ENCODE results near the gene SUCLA2.
A peak's percentile ranks its signal among the peaks of the same experiment; 100 is the strongest.
"Not testable (repeated sequence)": the region's sequence is repeated elsewhere in the genome, so short reads cannot be mapped to it uniquely, and the experiment has no call there.

The SUCLA2 gene

DNA sequence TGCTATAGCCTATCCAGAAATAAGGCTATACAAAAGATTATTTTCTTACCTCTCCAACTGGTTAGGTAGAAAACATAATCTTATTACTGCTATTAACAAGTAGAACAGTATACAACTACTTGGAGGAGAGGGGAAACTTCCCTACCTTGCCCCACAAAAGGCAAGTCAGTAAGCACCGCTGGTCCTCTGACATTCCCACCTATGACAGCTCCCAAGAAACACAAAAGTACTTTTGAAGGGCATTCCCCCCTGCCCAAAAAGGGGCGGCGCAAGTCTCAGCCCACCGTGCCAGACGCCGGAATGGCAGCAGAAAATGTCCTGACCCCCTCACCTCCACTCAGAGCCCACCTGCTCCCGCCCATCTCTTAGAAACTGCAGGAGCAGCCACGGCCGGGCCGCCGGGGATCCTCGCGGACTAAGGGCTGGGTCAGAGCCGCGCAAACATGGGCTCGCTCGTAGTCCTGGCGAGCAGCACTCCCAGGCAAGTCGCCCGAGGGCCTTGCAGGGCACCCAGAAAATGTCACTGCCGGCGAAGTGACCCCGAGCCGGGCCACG lies 437 bp downstream of the SUCLA2 start:
- intact Hi-C loops (cut with DNase I), result no loop called here
- DNase-seq, result peak in 10 of 42 donors; percentile 4 to 39 (median 12)

DNA sequence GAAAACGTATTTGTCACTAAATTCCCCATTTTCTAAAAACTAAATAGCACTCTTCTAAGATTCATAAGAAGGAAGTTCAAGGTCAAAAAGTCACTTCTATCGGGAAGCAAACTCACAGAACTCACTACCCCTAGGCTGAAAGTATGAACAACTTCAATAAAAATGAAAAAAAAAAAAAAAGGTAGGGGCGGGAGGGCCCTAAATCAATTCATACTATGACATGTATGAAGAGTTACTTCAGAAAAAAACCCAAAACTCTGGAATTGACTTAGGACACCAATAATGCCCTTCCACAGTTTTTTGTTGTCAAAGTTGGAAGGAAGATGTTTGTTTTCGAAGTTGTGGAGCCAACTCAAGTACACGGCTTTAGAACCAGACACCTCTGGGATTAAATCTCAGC lies 1.1 kb downstream of the SUCLA2 start:
- intact Hi-C loops (cut with DNase I), result no loop called here

GRCh38 chr13:47997384-47997783 lies 3.7 kb downstream of the SUCLA2 start:
- no peak for DNase-seq
- intact Hi-C loops (cut with DNase I), result no loop called here

More for the DNA sequence above, 1.1 kb downstream of the SUCLA2 start:
- DNase-seq, result no peak

DNA sequence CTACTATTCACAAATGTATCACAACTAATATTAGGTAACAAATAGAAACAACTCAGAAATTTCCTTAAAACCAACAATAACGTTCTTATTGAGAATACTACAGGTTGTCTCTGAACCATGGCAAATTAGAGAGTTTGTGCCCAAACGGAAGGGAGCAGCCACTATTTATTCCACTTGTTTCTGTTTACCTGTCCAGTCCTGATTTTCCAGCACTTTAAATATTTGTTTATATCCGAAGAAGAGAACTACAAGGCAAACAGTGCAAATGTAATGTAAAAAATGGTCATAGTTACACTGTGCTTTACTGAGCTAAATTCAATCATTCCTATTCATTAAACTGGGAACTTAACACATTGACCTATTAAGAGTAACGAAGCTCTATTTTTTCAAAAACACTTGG lies 9.2 kb downstream of the SUCLA2 start:
- intact Hi-C loops (cut with DNase I), result no loop called here
- DNase-seq, result no peak

DNA sequence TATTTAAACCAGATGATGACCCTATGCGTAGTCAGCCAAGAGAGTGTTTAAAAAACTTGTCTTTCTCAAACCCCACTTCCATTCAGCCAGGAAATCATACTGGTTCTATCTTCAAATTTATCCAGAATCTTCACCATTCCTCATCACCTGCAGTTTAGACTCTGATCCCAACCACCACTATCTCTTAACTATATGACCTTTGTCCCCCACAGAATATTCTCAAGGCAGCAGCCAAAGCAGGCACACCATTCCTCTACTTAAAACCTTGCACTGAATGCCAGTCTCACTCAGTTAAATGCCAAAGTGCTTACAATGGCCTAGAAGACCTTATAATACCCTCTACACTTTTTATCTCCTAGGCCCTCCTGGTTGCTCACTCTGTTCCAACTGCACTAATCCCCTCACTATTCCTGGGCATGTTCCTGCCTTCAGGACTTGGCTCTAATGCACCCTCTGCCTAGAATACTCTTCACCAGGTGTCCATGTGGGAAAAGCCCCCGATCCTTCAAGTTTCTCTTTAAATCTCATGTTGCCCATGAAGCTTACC lies 10.1 kb downstream of the SUCLA2 start:
- intact Hi-C loops (cut with DNase I), result no loop called here
- no peak for DNase-seq

- intact Hi-C loops (cut with DNase I), result no loop called here
- DNase-seq, result no peak
Measured at GRCh38 chr13:47990427-47990826, 10.6 kb downstream of the SUCLA2 start.

DNA sequence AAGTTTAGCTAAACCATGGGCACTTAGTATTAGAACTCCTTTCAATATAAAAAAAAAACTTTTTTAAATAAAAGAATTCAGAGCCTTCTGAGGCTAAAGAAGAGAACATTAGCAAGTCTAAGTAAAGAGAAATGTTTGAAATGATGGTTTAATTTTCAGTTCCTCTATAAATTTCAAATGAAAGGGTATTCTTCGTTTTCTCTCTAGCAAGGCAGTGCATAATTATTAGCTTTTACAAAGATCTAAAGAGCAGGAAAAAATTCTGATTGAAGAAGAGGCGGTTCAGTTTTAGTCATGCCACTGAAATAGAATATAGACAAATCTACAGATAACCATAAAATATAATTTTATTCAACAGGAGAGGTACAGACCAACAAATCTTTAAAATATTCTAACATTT lies 18.0 kb downstream of the SUCLA2 start:
- intact Hi-C loops (cut with DNase I), result no loop called here
- DNase-seq, result no peak

- DNase-seq, result no peak
- intact Hi-C loops (cut with DNase I), result no loop called here
Measured at GRCh38 chr13:47976325-47976724, 24.7 kb downstream of the SUCLA2 start.

GRCh38 chr13:47964863-47965262 lies 36.2 kb downstream of the SUCLA2 start:
- intact Hi-C loops (cut with DNase I), result no loop called here
- no peak for DNase-seq

GRCh38 chr13:47962237-47962636 lies 38.8 kb downstream of the SUCLA2 start:
- intact Hi-C loops (cut with DNase I), result no loop called here
- no peak for DNase-seq

GRCh38 chr13:47959468-47960247 lies 41.4 kb downstream of the SUCLA2 start:
- intact Hi-C loops (cut with DNase I), result no loop called here

DNA sequence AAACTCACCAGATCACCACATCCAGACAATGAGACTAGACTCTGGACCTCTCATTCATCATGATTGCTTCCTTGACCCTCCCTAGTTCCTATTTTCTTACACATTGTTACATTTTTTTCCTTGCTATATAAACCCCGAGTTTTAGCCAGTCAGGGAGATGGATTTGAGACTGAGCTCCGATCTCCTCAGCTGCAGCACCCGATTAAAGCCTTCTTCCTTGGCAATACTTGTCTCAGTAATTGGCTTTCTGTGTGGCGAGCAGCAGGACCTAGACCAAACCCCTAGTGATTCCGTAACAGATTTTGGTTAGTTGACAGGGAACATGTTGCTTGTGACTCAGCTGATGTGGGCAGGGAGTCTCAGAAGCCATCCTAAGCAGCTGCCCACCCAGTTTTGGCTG lies 44.0 kb downstream of the SUCLA2 start:
- DNase-seq, result no peak
- intact Hi-C loops (cut with DNase I), result no loop called here

More at GRCh38 chr13:47959468-47960247, 41.4 kb downstream of the SUCLA2 start:
- no peak for DNase-seq

- intact Hi-C loops (cut with DNase I), result no loop called here
Measured at GRCh38 chr13:47955836-47956235, 45.2 kb downstream of the SUCLA2 start.

DNA sequence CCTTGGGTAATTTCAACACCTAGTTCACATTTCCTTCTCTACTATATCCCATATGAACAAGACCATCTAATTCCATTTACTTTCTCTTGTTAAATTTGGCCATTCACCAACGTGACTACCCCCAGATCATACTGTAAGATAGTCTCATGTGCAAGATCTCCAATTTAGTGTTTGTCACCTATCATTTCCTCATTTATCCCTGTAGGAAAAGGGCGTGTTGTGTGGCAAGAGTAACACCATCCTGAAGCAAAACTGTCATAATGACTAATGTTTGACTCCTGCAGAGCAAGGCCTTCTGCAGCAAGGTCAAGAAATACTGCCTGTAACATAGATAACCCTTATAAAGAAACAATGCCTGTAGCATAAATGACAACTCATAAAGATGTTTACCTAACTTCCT lies 51.3 kb downstream of the SUCLA2 start:
- intact Hi-C loops (cut with DNase I), result no loop called here
- DNase-seq, result no peak

More at GRCh38 chr13:47955836-47956235, 45.2 kb downstream of the SUCLA2 start:
- no peak for DNase-seq

DNA sequence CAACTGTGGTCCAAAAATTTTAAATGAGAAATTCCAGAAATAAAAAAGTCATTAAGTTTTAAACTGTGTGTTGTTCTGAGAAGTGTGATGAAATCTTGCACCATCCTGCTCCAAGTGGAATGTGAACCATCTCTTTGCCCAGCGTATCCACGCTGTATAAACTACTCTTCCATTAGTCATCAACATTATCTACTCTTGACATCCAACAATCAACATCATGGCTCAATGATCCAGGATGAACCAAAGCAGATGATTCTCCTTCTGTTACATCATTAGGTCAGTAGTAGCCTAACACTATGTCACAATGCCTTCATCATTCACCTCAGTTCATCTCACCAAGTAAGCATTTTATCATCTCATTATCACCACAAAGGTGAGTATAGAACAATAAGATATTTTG lies 55.3 kb downstream of the SUCLA2 start:
- no peak for DNase-seq
- intact Hi-C loops (cut with DNase I), result no loop called here

DNA sequence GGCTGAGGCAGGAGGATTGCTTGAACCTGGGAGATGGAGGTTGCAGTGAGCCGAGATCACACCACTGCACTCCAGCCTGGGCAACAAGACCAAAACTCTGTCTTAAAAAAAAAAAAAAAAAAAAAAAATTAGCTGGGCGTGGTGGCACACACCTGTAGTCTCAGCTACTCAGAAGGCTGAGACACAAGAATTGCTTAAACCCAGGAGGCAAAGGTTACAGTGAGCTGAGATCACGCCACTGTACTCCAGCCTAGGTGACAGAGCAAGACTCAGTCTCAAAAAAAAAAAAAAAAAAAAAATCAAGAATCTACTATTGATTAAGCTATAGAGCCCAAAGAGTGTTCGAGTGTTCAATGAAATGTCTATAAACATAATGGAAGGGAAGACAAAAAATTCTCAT lies 55.9 kb downstream of the SUCLA2 start:
- DNase-seq; intact Hi-C loops (cut with DNase I): not testable (repeated sequence)

GRCh38 chr13:47934371-47934770 lies 66.7 kb downstream of the SUCLA2 start:
- intact Hi-C loops (cut with DNase I), result no loop called here
- no peak for DNase-seq

DNA sequence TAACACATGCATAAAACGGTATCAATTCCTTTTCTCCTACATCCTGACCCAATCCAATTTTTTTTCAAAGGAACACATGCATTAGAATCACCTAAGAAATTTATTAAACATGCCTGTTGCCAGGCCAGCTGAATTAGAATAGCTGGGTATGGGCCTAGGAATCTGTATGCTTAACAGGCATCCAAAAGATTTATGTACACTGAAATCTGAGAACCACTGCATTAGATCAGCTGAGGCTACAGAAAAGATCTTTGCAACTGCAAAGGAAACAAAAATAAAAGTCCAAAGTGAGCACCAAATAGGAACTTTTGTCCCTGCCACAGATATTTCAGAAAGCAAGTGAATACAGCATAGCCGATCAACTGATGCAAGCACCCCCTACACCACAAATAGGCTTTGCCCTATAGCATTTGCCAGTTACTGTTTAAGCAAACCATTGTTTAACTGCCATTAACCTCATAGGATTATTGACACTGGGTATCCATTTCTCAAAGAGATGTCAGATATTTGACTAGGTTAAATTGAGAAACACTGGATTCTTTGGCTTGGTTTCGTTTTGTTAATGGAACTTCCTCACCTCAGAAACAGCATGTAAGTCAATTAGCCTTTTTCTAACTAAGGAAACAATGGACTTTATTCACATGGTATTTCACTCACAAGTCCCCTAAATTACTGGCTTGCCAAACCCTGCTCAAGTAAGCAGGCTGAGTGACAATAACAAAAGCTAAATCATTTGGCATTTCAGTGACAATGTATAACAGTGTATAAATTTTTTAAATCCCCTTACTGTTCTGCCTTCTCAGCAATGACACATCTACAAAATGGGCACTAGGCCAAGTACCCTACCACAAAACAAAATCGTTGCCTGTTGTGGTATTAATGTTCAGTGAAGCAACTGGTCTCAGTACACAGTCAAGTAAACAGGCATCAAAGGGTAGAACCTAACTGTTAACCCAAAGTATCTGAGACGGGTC lies 67.8 kb downstream of the SUCLA2 start:
- intact Hi-C loops (cut with DNase I), result no loop called here
- DNase-seq, result no peak

- intact Hi-C loops (cut with DNase I), result no loop called here
- no peak for DNase-seq
Measured at GRCh38 chr13:47930649-47931165, 70.4 kb downstream of the SUCLA2 start.

Measured in head of caudate nucleus (tissue), 42 donors.